CD4-positive, alpha-beta T cell treated with Interleukin-6 for 4 hours (primary cell): ENCODE measurements around the gene LAIR2.
"Not testable (repeated sequence)": the region's sequence is repeated elsewhere in the genome, so short reads cannot be mapped to it uniquely, and the experiment has no call there.

Source experiments
- DNase-seq: peaks from one replicate; pipeline ENCODE4 v3.0.0-alpha.2; 2020; ENCODE audit warnings: mixed read lengths

Gene LAIR2

GRCh38 chr19:54495284-54495683 is 7.3 kb upstream of the LAIR2 start:
- not testable (repeated sequence) for DNase-seq

GRCh38 chr19:54497747-54498450 is 4.7 kb upstream of the LAIR2 start:
- peak; percentile 9 for DNase-seq

- not testable (repeated sequence) for DNase-seq
Observed at GRCh38 chr19:54498451-54498772, 4.2 kb upstream of the LAIR2 start.

GRCh38 chr19:54505542-54505941 is 2.9 kb downstream of the LAIR2 start:
- not testable (repeated sequence) for DNase-seq

GRCh38 chr19:54506079-54506478 is 3.4 kb downstream of the LAIR2 start:
- no peak for DNase-seq

GRCh38 chr19:54507038-54507717 is 4.5 kb downstream of the LAIR2 start:
- DNase-seq = not testable (repeated sequence)

- no peak for DNase-seq
Observed at GRCh38 chr19:54507824-54508223, 5.2 kb downstream of the LAIR2 start.

GRCh38 chr19:54508487-54508886 is 5.9 kb downstream of the LAIR2 start:
- not testable (repeated sequence) for DNase-seq

GRCh38 chr19:54509200-54509940 is 6.7 kb downstream of the LAIR2 start:
- DNase-seq = not testable (repeated sequence)

- no peak for DNase-seq
Observed at GRCh38 chr19:54515156-54515555, 12.5 kb downstream of the LAIR2 start.

GRCh38 chr19:54517483-54517882 is 14.9 kb downstream of the LAIR2 start:
- peak; percentile 53 for DNase-seq

GRCh38 chr19:54518844-54519243 is 16.2 kb downstream of the LAIR2 start:
- DNase-seq = peak; percentile 3

GRCh38 chr19:54521022-54521859 is 18.6 kb downstream of the LAIR2 start:
- no peak for DNase-seq

- no peak for DNase-seq
Observed at GRCh38 chr19:54521860-54522513, 19.4 kb downstream of the LAIR2 start.

- no peak for DNase-seq
Observed at GRCh38 chr19:54523403-54523802, 20.8 kb downstream of the LAIR2 start.

- DNase-seq = no peak
Observed at GRCh38 chr19:54525636-54526035, 23.0 kb downstream of the LAIR2 start.

- no peak for DNase-seq
Observed at GRCh38 chr19:54526972-54527371, 24.3 kb downstream of the LAIR2 start.

- DNase-seq = no peak
Observed at GRCh38 chr19:54530866-54531265, 28.2 kb downstream of the LAIR2 start.

- DNase-seq = no peak
Observed at GRCh38 chr19:54532528-54532927, 29.9 kb downstream of the LAIR2 start.

GRCh38 chr19:54533476-54533875 is 30.8 kb downstream of the LAIR2 start:
- no peak for DNase-seq

GRCh38 chr19:54534156-54534555 is 31.5 kb downstream of the LAIR2 start:
- no peak for DNase-seq

- no peak for DNase-seq
Observed at GRCh38 chr19:54535601-54536000, 33.0 kb downstream of the LAIR2 start.
